ENCODE data around the gene LRIG3.

DNA sequence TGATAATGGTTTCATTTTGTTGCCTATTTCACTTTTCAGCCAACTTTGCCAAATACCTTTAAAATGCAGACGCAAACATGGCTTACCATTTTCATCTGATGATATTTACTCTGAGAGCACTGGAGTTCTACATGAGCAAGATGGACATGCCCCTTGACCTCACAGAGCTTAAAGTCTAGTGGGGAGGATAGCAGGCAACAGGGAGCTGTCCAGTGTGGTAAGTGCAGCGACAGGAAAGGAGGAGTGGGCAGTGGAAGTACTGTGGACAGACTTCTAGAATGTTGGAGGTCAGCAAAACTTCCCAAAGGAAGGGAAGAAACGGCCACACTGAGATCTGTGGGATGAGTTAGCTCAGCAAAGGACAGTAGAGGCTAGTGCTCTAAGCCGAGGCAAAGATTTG is 25.3 kb downstream of the LRIG3 start:
- TF ChIP-seq, protein P1, sequence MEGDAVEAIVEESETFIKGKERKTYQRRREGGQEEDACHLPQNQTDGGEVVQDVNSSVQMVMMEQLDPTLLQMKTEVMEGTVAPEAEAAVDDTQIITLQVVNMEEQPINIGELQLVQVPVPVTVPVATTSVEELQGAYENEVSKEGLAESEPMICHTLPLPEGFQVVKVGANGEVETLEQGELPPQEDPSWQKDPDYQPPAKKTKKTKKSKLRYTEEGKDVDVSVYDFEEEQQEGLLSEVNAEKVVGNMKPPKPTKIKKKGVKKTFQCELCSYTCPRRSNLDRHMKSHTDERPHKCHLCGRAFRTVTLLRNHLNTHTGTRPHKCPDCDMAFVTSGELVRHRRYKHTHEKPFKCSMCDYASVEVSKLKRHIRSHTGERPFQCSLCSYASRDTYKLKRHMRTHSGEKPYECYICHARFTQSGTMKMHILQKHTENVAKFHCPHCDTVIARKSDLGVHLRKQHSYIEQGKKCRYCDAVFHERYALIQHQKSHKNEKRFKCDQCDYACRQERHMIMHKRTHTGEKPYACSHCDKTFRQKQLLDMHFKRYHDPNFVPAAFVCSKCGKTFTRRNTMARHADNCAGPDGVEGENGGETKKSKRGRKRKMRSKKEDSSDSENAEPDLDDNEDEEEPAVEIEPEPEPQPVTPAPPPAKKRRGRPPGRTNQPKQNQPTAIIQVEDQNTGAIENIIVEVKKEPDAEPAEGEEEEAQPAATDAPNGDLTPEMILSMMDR (IDR thresholded peaks at IDR 0.05; ENCODE audit: control extremely low read depth in 1 of 3, insufficient read depth in 1 of 3, low read depth in 1 of 3, low read length in 3 of 3) = no peak
- TF ChIP-seq CHD1 (IDR thresholded peaks at IDR 0.05; ENCODE audit: low read depth, low read length) = no peak
- TF ChIP-seq SUZ12 (IDR thresholded peaks at IDR 0.05; ENCODE audit: low read length) = no peak
- TF ChIP-seq MAX (IDR thresholded peaks at IDR 0.05) = no peak
- no peak for TF ChIP-seq POLR2A (IDR thresholded peaks at IDR 0.05; ENCODE audit: control extremely low read depth in 1 of 2, low read depth in 2 of 2, low read length in 2 of 2)
- no peak for TF ChIP-seq JUND (IDR thresholded peaks at IDR 0.05; ENCODE audit: low read length)
- no peak for TF ChIP-seq HDAC2 (IDR thresholded peaks at IDR 0.05; ENCODE audit: borderline replicate concordance in 1 of 2, low read depth in 2 of 2, low read length in 2 of 2)
- TF ChIP-seq CHD2 (IDR thresholded peaks at IDR 0.05; ENCODE audit: low read length) = no peak
- TF ChIP-seq EZH2 (IDR thresholded peaks at IDR 0.05; ENCODE audit: low read depth, low read length, severe bottlenecking) = no peak
- TF ChIP-seq ATF3 (IDR thresholded peaks at IDR 0.05; ENCODE audit: insufficient read depth, low read depth, low read length) = no peak
- TF ChIP-seq PHF8 (conservative IDR thresholded peaks at IDR 0.05; ENCODE audit: low read depth, low read length) = no peak
- TF ChIP-seq NRF1 (IDR thresholded peaks at IDR 0.05; ENCODE audit: low read depth, low read length) = no peak
- TF ChIP-seq POLR2AphosphoS5 (IDR thresholded peaks at IDR 0.05; ENCODE audit: low read depth, low read length) = no peak
